Endothelial cell of umbilical vein (primary cell): ENCODE measurements around the gene ZBTB26. TPM values are rescaled to one million over a fixed set of nuclear protein-coding genes. Genes with fewer than 3 reads are reported as not detected.

ENCODE experiments used
- BruUV-seq: library from RNA; stranded (reverse); fragments of 400-500 nt; replicated peaks from 2 replicates; lab custom pipeline; 2021; lab: Mats Ljungman, UMichigan
- CTCF ChIA-PET: fragments of 300-600, 350-600 bp; sonication (Branson Sonifier 250); formaldehyde crosslinking; loops from one replicate; lab custom pipeline; 2021; ENCODE audit warnings: antibody characterized with exemption, inconsistent platforms; lab: Charles Lee
- POLR2A ChIA-PET: fragments of 300-600, 350-600 bp; sonication (Branson Sonifier 250); formaldehyde crosslinking; loops from one replicate; lab custom pipeline; 2021; ENCODE audit warnings: antibody characterized with exemption, inconsistent platforms; lab: Charles Lee
- DNase-seq: peaks from one replicate; pipeline ENCODE4 v3.0.0-alpha.2; 2011; ENCODE audit warnings: low read depth, low spot score
- FAIRE-seq: peaks from 2 replicates; lab custom pipeline; 2011; peaks lifted over from hg19 to GRCh38; lab: Jason Lieb, UNC
- H2AFZ ChIP-seq: 2 replicates; pipeline ENCODE4 v1.6.0; 2012; ENCODE audit warnings: low read depth, low read length, control low read depth, inconsistent platforms
- H3K27ac ChIP-seq: 2 replicates; pipeline ENCODE4 v1.5.1; 2011; ENCODE audit warnings: low read depth, mild to moderate bottlenecking, control low read depth, low read length, moderate library complexity; ENCODE audit not compliant: insufficient read depth
- H3K27me3 ChIP-seq, 2 experiments: 2 replicates each; pipeline versions ENCODE4 v1.6.0 to v1.6.1; 2011; ENCODE audit warnings: low read length in 2 of 2, mixed read lengths in 1 of 2; ENCODE audit not compliant: control insufficient read depth in 2 of 2, insufficient read depth in 2 of 2
- H3K36me3 ChIP-seq, 2 experiments: 2 replicates in 1 of 2; 3 replicates in 1 of 2; pipeline ENCODE4 v1.5.1; 2011; ENCODE audit warnings: low read length in 2 of 2, mild to moderate bottlenecking in 1 of 2, moderate library complexity in 1 of 2; ENCODE audit not compliant: control insufficient read depth in 2 of 2, insufficient read depth in 2 of 2; ENCODE audit errors: extremely low read depth in 1 of 2
- H3K4me1 ChIP-seq: 3 replicates; pipeline ENCODE4 v1.5.1; 2011; ENCODE audit warnings: mild to moderate bottlenecking, low read length; ENCODE audit not compliant: control insufficient read depth, insufficient read depth; ENCODE audit errors: extremely low read depth
- H3K4me2 ChIP-seq: 2 replicates; pipeline ENCODE4 v1.6.1; 2011; ENCODE audit warnings: low read length, control low read depth, mixed read lengths; ENCODE audit not compliant: insufficient read depth
- H3K4me3 ChIP-seq, 3 experiments: fragments of 200-600 bp in 1 of 3; sonication (generic), shearing (Covaris generic) in 1 of 3; replicated peaks in 1 of 3; 2 replicates each; pipeline ENCODE4 v1.5.1; 2011 to 2016; ENCODE audit warnings: control low read depth in 3 of 3, low read length in 3 of 3, mild to moderate bottlenecking in 2 of 3, inconsistent platforms in 1 of 3, low read depth in 1 of 3, moderate library complexity in 1 of 3; ENCODE audit not compliant: insufficient read depth in 1 of 3
- H3K79me2 ChIP-seq: 2 replicates; pipeline ENCODE4 v1.6.0; 2012; ENCODE audit warnings: low read length, inconsistent platforms; ENCODE audit not compliant: control insufficient read depth, insufficient read depth
- H3K9ac ChIP-seq: replicated peaks from 2 replicates; pipeline ENCODE3; 2011; ENCODE audit warnings: low read length, control low read depth; ENCODE audit not compliant: insufficient read depth; ENCODE audit errors: extremely low read depth
- H3K9me1 ChIP-seq: replicated peaks from 3 replicates; pipeline ENCODE4 v1.6.0; 2011; ENCODE audit warnings: mild to moderate bottlenecking, low read length; ENCODE audit not compliant: control insufficient read depth, insufficient read depth; ENCODE audit errors: extremely low read depth
- H3K9me3 ChIP-seq: replicated peaks from 2 replicates; pipeline ENCODE4 v1.5.1; 2012; ENCODE audit warnings: low read length, inconsistent platforms; ENCODE audit not compliant: control insufficient read depth, insufficient read depth
- H4K20me1 ChIP-seq: replicated peaks from 2 replicates; pipeline ENCODE3; 2011; ENCODE audit warnings: mild to moderate bottlenecking, low read length; ENCODE audit not compliant: control insufficient read depth, insufficient read depth; ENCODE audit errors: extremely low read depth
- EZH2 ChIP-seq: IDR thresholded peaks from 2 replicates; pipeline ENCODE4 v1.6.1; 2012; ENCODE audit warnings: borderline replicate concordance, low read depth, mild to moderate bottlenecking, moderate library complexity, low read length, inconsistent platforms; ENCODE audit not compliant: severe bottlenecking
- FOS ChIP-seq: IDR thresholded peaks from 2 replicates; pipeline ENCODE4 v1.6.1; 2011; ENCODE audit warnings: mild to moderate bottlenecking, low read length, moderate library complexity, borderline replicate concordance; ENCODE audit not compliant: insufficient read depth
- GATA2 ChIP-seq: IDR thresholded peaks from 2 replicates; pipeline ENCODE4 v1.7.0; 2011; ENCODE audit warnings: low read depth, mild to moderate bottlenecking, moderate library complexity, mixed read lengths, low read length; ENCODE audit not compliant: insufficient read length, insufficient read depth
- JUN ChIP-seq: IDR thresholded peaks from 2 replicates; pipeline ENCODE4 v1.6.1; 2011; ENCODE audit warnings: borderline replicate concordance, low read depth; ENCODE audit not compliant: insufficient read length, insufficient read depth
- MAX ChIP-seq: IDR thresholded peaks from 2 replicates; pipeline ENCODE4 v1.6.1; 2011; ENCODE audit not compliant: insufficient read depth, insufficient read length
- MYC ChIP-seq: IDR thresholded peaks from one replicate; pipeline ENCODE4 v1.6.1; 2011; ENCODE audit warnings: mild to moderate bottlenecking, low read depth, low read length
- POLR2A ChIP-seq: IDR thresholded peaks from 2 replicates; pipeline ENCODE4 v1.6.1; 2012; ENCODE audit warnings: low read depth, mild to moderate bottlenecking, control low read depth, low read length
- POLR2AphosphoS5 ChIP-seq: IDR thresholded peaks from 2 replicates; pipeline ENCODE4 v1.6.1; 2012; ENCODE audit warnings: low read depth, mild to moderate bottlenecking, control low read depth, low read length, moderate library complexity; ENCODE audit not compliant: insufficient read depth
- dilution Hi-C: fragments of 300-500 bp; cut with MboI; formaldehyde crosslinking; loops from one replicate; pipeline ENCODE4 v1.15.0; 2019; ENCODE audit warnings: low sequenced_read_pairs; ENCODE audit not compliant: extremely low pct_ligation_motif_present
- intact Hi-C: fragments of 100-400 bp; cut with micrococcal nuclease; formaldehyde crosslinking; loops from one replicate; pipeline ENCODE4 v1.10.0; 2022
- polyA plus RNA-seq, 4 experiments: library from polyadenylated mRNA; depleted of rRNA in 3 of 4; stranded (reverse) in 3 of 4; unstranded in 1 of 4; fragments of >200 nt; gene quantifications; 2 replicates each; pipeline versions ENCODE4 v1.2.1 to v1.2.3, GENCODE V29; 2011 to 2012; ENCODE audit warnings: missing spikeins in 1 of 4
- total RNA-seq: library from RNA; stranded (reverse); gene quantifications from 2 replicates; pipeline ENCODE4 v1.2.3, GENCODE V29; 2021
- TF ChIP-seq, protein P1 (sequence below), 2 donors: IDR thresholded peaks; 1 replicate in 1 of 2; 2 replicates in 1 of 2; pipeline ENCODE4 v1.5.1; 2011; ENCODE audit warnings: low read length in 2 of 2, mild to moderate bottlenecking in 2 of 2, moderate library complexity in 2 of 2, control low read depth in 1 of 2, inconsistent platforms in 1 of 2, low read depth in 1 of 2; ENCODE audit not compliant: insufficient read depth in 1 of 2; ENCODE audit errors: extremely low read depth in 1 of 2

Gene ZBTB26
- total and polyA plus RNA-seq, 2 donors (not counting 3 experiments of a cell fraction or from before 2014, with no cell fraction given): 2.6 to 5.0 TPM

DNA sequence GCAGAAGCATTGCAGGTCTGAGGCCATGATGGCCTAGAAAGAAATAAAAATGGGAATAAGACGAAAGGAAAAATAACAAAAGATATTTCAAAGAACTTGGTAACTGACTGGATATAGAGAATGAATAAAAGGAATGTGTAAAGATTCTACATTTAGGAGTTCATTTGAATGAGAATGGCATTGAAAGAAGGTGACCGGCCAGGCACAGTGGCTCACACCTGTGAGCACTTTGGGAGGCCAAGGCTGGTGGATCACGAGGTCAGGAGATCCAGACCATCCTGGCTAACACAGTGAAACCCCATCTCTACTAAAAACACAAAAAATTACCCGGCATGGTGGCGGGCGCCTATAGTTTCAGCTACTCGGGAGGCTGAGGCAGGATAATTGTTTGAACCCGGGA lies 8.6 kb downstream of the ZBTB26 start:
- H4K20me1 ChIP-seq: no peaks in the 10 kb centered on the region
- no peaks in the 10 kb centered on the region for H3K9me3 ChIP-seq
- H3K79me2 ChIP-seq: peaks cover 2% of the 10 kb centered on the region
- TF ChIP-seq JUN (no peak), FOS (no peak), GATA2 (no peak), MYC (no peak), MAX (no peak), POLR2AphosphoS5 (no peak), POLR2A (no peak), EZH2 (no peak)
- TF ChIP-seq, protein P1, sequence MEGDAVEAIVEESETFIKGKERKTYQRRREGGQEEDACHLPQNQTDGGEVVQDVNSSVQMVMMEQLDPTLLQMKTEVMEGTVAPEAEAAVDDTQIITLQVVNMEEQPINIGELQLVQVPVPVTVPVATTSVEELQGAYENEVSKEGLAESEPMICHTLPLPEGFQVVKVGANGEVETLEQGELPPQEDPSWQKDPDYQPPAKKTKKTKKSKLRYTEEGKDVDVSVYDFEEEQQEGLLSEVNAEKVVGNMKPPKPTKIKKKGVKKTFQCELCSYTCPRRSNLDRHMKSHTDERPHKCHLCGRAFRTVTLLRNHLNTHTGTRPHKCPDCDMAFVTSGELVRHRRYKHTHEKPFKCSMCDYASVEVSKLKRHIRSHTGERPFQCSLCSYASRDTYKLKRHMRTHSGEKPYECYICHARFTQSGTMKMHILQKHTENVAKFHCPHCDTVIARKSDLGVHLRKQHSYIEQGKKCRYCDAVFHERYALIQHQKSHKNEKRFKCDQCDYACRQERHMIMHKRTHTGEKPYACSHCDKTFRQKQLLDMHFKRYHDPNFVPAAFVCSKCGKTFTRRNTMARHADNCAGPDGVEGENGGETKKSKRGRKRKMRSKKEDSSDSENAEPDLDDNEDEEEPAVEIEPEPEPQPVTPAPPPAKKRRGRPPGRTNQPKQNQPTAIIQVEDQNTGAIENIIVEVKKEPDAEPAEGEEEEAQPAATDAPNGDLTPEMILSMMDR (IDR thresholded peaks at IDR 0.05; ENCODE audit: extremely low read depth in 1 of 2, insufficient read depth in 1 of 2, low read depth in 1 of 2, low read length in 2 of 2): no peak
- CTCF ChIA-PET: no interaction called here
- no peak overlapping the region for H3K9ac ChIP-seq
- peaks cover 9% of the 10 kb centered on the region for H3K4me1 ChIP-seq
- no peak overlapping the region for H3K27ac ChIP-seq
- POLR2A ChIA-PET: no interaction called here
- dilution Hi-C loops: no loop called here
- no peak overlapping the region for H2AFZ ChIP-seq
- H3K4me2 ChIP-seq: no peak overlapping the region
- BruUV-seq: no TSS peak
- FAIRE-seq (no peak), DNase-seq (no peak)
- no peak overlapping the region for H3K4me3 ChIP-seq
- no peaks in the 10 kb centered on the region for H3K27me3 ChIP-seq
- H3K9me1 ChIP-seq: no peaks in the 10 kb centered on the region
- intact Hi-C loops: no loop called here
- H3K36me3 ChIP-seq: peaks cover 0 to 5% of the 10 kb centered on the region in 2 experiments
